Umbilical cord (tissue), 2 donors: ENCODE measurements around the gene SLMAP. TPM values are rescaled to one million over a fixed set of nuclear protein-coding genes. Genes with fewer than 3 reads are reported as not detected.

ENCODE experiments used
- DNase-seq: peaks from one replicate; pipeline ENCODE4 v3.0.0-alpha.2; 2015; ENCODE audit warnings: low spot score
- total RNA-seq: library from RNA; depleted of rRNA; stranded (reverse); fragments of >200 nt; gene quantifications from one replicate; pipeline ENCODE4 v1.2.3, GENCODE V29; 2014; ENCODE audit warnings: low replicate concordance; ENCODE audit not compliant: insufficient read depth

Gene SLMAP
- total RNA-seq, 1 donor from 2014 or later: 805 TPM

DNA sequence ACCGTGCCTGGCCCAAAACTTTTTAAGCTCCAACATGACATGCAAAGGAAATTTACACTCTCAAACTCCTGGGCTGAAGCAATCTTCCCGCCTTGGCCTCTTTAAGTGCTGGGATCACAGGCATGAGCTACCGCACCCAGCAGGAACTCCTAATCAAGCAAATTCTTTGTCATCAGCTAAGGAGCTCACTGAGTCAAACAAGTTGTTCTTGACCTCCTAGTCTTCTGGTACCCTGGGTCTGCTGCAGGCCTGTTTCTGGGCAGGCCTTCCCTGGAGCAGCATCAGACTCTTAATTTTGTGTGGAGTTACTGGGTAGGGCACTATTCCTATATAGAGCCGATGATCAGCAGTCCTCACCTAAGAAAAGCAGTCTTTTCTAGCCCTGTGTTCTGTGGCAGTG lies 183.7 kb downstream of the SLMAP start:
- no peak for DNase-seq

DNA sequence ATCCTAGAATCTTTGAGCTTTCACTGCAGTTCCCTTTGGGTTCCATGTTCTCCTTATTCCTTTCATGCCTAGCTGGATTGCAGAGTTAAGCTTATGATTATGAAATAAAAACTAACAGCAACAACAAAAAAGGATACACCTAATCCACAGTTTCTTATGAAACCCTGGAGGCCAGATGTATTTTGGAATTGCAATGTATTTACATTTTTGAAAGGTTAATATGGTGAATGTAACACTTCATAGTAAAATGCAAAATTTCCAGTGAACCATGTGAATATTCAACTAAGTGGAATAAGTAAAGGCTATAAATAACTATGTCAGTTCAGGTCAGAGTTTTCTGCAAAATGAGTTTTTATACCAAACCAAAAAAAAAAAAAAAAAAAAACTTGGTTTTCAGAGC lies 186.3 kb downstream of the SLMAP start:
- peak; percentile 56 for DNase-seq

DNA sequence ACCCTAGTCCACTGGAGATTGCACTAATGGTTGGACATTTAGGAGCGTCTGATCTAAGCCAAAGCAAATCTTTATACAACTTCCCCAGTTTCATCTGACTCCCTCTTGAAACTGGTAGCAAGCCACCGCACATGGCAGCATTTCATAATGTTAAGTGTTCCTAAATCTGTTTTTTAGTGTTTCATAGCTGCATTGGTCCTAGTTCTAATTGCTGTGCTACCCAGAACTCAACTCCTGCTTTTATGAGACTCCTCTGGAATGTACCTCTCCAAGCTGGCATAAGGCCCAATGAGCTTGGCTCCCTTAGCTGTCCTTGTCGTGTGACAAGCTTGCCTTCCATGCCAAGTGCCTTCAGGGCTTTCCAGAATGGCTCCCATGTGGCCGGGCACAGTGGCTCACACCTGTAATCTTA lies 186.8 kb downstream of the SLMAP start:
- no peak for DNase-seq

DNA sequence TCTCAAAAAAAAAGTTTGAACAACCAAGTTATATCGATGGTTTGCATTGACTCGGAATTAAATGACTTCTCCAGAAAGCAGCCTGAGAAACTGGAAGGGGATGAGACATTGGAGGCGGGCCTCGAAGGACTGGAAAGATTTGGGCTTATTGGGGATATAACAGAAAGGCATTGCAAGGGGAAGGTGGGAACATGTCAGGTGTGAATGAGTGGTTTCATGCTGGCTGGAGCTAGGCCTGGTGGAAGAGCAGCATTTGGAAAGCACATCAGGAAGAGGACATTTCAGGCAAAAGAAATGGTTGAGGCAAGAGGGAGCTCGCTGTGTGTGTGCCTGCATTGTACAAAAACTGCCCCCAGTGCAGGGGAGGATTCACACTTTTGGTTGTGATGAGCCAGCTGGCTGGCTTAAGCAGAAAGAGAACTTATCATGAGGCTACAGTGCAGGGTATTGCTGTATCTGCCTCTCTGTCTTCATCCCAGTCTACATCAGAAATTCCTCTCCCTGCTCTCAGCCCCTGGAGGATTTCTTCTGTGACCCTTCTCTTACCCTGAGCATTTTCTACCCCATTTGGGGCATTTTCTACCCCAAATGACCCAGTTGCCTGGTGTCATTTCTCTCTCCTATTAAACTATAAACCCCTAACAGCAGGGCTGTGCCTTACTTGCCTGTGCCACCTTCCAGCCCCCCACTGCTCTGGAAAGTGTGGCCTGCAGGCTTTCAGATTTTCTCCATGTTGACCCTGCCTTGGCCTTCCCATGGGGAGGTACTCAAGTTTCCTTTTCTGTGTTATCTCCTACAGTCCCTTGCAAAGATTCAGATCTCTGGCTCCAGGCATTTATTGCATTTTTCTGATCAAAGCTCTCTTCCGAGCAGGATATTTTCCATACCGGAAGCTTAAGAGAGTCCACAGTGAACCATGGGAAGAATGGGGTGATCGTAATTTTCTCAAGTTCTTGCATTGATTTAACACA lies 187.7 kb downstream of the SLMAP start:
- DNase-seq: peak; percentile 85

DNA sequence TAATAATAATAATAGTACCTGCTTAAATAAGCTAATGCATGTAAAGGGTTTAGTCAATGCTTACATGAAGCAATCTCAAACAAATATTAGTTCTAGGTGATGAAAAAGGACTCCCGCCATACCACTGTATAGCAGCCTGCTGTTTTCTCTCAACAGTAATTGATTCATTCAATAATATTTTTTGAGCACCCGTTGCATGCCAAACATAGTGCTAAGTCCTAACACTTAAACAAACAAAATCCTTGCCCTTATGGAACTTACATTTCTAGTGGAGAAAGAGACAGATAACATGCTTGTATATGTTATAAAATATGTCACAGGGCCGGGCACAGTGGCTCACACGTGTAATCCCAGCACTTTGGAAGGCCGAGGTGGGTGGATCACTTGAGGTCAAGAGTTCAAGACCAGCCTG lies 190.9 kb downstream of the SLMAP start:
- DNase-seq: no peak

DNA sequence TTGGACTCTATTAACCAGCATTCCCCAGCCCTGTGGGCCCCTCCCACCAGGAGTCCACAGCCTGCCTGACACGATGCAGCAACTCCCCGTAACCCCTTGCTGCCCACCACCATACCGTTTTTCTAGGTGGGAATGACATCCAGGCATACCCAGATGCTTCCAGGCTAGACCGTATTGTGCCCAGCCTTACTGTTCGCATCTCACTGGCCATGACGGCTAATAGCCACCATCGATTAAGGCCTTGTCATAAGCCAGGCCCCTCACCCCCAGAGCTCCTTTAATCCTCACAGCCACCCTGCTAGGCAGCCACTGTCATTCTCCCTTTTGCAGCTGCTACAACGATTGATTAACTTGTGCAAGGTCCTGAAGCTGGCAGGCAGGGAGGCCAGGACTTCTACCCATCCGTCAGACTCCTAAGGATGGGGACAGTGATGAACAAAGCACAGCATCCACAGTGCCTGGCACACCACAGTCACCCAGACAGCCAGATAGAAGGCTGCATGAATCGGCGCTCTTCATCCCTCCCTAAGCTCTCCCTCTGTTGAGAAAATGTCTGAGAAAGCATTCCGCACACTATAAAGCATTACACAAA lies 192.1 kb downstream of the SLMAP start:
- DNase-seq: peak; percentile 68

DNA sequence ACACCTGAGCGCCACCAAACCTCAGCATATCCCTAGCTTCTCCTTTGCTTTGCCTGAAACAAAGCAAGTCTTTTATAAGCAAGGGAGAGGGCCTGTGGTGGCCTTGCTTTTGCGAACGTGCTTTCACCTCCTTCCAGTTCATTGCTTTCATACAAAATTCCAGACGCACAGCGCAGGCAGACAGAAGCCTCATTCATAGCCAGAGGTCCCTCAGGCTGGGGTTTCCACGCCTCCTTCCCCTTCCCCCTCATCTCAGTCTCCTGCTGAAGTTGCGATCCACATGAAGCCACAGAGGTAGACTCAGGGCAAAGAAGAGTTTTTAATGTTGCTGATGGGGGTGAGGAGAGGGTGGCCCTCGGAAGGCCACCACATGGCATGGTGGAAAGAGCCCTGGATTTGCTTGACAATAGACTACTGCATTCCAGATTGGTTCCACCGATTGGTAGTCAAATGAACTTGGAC lies 192.7 kb downstream of the SLMAP start:
- peak; percentile 63 for DNase-seq

DNA sequence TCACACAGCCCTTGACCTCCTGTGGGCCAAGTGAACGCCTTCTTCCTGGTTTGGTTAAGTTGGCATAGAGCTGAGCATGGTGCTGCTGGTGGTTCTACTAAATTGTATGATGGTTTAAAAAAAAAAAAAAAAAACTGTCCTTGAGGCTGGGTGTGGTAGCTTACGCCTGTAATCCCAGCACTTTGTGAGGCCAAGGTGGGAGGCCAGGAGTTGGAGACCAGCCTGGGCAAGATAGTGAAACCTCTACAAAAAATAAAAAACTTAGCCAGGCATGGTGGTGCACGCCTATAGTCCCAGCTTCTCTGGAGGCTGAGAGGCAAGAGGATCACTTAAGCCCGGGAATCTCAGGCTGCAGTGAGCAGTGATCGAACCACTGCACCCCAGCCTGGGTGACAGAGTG lies 193.2 kb downstream of the SLMAP start:
- no peak for DNase-seq

DNA sequence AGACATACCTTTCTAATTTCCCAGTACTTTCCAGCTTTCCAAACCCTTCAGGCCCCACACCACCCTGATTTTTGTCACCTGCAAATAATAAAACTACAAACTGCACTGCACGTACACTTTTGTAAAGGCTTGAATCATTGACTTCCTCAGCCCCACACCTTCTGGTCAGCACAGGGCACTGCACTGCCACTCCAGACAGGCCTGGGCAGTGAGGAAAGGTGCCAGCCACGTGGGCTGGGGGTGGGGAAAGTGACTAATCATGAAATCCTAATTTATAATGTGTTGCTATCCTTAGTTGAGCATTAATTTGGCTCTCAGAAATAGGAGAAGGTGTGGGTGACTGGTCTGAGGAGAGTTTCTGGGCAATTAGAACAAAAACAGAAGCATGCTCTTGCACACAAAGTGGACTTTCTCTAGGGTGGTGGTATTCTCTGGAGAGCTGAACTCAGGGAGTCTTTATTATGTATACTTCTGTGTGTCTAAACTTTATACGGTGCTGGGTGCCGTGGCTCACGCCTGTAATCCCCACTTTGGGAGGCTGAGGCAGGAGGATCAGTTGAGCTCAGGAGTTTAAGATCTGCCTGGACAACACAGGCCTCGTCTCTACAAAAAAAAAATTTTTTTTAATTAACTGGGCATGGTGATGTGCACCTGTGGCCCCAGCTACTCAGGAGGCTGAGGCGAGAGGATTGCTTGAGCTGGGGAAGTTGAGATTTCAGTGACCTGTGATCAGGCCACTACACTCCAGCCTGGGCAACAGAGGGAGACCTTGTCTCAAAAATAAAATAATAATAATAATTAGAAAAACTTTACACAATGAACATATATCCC lies 193.9 kb downstream of the SLMAP start:
- no peak for DNase-seq

DNA sequence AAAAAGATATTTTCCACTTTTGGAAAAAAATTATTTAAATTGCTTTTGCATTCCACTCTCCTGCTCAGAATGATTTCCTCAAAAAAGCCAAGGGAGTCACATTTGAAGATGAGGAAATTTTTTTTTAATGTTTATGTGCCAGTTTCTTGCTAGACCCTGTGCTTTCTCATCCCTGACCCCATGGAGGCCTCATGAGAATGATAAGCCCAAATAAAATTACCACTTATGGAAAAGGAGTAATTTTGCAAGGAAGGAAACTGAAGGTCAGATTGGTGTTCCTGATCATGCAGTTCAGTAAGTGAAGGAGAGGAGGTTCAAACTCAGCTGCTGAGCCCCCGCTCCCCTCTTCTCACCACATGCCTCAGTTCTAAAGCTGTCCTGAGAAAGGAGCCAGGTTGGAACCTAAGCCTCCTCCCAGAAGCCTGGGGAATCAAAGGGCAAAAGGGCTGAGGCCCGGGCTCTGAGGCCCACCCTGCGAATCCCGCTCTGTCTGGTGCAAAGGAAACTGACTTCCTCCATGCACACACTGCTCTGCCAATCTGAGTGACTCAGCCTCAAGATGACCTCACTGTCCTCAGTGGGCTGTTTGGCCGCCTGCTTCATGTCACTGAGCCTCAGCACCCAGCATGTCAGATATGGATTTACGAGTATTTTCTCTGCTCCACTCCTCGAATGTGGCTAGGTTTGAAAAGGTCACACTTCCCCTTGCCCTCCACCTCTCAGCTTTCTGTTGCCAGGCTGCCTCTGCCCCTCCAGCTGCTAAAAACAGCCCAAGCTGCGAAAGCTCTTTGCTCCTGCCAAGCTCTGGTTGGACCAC lies 195.2 kb downstream of the SLMAP start:
- peak; percentile 98 for DNase-seq

DNA sequence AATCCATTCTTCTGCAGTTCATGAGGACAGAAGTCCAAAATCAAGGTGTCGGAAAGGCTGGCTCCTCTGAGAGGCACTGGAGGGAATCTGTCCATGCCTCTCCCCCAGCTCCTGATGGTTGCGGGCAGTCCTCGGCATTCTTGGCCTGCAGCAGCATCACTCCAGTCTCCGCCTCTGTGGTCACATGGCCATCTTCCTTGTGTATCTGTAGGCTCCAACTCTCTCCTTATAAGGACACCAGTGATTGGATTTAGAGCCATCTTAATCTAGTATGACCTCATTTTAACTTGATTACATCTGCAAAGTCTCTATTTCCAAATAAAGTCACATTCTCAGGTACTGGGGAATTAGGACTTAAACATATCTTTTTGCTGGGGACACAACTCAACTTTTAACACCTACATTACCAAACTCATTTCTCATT lies 196.1 kb downstream of the SLMAP start:
- peak; percentile 96 for DNase-seq

DNA sequence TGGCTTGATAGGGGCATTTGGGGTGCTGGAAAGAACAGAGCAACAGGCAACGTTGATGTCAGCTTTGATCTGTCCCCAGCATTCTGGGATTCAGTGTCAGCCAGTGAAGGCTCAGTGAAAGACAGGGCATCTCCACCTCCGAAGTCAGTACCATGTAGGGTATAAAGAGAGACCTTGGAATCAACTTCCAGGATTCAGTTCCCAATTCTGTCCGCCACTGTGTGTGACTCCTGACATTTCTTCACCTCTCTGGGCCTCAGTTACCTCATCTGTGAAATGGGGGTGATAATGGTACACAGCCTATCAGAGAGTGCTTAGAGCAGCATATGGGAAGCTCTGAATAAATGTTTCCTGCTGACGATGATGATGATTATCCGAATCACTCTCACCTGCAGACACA lies 196.5 kb downstream of the SLMAP start:
- no peak for DNase-seq

DNA sequence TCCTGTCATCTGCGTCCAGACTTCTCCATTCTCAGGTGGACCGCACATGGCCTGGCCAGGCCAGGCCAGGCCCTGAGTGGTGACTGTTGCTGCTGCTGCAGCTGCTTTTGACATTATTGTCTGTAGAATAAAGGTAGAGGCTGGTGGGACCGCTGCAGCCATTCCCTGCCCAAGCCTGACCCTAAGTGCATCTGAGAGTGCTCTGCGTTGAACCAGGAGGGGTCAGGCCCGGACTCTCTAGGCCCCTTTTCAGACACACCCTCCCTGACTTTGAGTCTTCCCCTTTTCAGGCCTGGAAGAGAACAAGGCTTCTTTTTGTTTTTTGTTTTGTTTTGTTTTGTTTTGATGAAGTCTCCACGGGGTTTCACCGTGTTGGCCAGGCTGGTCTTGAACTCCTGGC lies 197.5 kb downstream of the SLMAP start:
- DNase-seq: no peak

DNA sequence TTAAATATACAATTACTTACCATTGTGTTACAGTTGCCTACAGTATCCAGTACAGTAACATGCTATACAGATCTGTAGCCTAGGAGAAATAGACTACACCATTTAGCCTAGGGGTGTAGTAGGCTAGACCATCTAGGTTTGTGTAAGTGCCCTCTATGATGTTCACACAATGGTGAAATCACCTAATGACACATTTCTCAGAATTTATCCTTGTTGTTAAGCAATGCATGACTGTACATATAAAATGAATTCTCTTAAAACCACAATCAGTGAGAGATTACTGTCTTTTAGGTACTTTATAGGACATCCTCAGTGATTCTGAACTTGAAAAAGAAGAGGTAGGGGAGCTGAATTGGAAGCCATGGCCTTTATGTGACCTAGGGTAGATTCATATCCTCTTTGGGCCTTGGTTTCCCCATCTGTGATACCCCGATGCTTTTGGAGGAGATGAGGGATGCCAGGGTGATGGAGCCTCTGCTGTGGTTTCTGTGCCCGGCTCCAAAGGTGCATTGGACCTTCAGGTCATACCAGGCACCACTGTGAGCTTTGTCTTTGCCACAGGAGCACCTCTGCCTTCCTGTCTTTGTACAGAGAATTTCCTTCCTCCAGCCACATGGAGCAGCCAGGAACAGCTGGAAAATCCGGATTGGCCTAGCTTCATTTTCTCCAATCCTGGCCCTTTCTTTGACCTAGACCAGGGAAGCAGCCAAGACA lies 200.2 kb downstream of the SLMAP start:
- DNase-seq: no peak

DNA sequence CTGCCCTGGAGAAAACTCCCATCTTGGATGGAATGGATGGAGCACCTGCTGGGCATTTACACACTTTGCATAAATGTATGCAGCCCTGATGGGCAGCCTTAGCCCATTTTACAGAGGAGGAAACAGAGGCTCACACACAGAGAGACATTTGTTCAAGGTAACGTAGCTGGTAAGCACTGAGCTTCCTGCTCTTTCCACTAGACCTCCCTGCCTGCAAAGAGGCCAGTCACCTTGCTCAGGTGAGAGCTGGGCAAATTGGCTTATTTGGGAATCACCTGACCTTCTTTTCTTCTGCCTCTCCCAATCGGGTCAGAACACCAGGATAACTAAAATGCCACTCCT lies 200.7 kb downstream of the SLMAP start:
- no peak for DNase-seq

DNA sequence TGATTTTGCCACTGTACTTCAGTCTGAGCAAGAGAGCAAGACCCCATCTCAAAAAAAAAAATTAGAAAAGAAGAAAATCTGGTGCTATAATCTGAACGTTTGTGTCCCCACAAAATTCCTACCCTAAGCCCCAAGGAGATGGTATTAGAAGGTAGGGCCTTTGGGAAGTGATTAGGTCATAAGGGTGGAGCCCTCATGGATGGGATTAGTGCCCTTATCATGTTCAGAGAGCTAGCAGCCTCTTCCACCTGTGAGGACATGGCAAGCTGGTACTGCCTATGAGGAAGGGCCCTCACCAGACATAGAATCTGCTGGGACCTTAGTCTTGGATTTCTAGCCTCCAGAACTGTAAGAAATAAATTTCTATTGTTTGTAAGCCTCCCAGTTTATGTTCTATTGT lies 201.7 kb downstream of the SLMAP start:
- DNase-seq: no peak

DNA sequence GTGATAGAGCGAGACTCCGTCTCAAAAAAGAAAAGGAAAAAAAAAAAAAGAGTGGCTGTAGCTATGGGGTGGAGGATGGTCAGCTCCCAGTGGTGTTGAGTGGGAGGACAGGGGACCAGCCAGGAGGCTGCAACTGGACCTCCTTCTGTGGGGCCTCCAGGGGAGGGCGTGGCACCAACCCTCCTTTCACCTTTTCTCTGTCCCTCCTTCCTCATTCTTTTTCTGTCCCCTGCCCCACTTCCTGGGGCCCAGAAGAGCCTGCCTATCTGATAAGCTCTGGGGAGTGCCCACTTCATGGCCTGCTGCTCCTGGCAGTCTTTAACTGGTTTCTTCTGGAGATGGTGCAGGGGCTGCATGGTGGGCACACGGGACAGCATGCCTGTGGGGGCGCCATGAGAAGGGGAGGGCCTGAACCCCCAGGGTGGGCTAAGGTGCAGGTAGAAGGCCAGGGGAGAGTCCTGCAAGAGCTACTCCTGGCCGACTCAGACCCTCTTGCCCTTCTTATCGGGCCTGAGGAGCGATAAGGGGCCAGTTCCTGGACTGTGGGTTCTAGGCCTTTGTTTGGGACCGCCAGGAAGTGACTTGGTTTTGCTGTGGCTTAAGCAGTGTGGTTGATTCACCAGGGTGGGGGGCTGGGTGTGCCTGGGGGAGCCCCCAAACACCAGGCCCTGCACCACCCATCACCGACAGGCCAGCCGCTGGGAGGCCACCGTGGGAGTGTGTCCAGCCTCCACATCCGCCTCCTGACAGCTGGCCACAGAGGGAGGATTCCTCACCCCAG lies 202.7 kb downstream of the SLMAP start:
- no peak for DNase-seq

DNA sequence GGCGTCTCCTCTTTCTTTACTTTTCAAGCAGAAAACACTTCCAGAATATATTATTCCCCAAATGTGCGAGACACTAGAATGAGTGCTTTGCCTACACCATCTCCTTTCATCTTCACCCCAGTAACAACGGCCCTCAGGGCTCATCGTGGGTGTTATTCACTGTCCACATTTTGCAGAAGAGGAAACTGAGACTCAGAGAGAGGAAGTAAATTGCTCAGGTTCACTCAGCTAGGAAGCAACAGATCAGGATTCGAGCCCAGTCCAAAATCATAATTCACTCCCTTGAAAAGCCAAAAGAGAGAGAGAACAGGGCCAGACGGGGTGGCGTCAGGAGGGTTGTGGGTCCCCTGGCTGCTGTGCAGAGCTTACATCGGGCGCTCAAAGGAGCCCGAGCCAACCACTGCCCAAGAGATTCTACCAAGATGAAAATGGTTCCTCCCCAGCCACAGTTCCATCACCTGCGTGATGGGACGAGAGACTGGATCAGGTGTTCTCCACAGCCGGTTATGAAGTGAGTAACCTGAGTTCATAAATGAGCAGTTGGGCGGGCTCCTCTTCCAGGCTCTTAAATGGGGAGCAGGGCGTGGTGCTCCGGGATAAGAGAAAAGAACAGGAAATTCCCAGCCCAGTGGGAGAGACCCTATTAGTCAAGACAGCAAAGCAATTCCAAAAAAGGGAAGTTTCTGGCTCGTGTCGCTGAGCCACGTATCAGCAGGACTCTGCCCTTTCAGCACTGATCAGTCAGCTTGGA lies 203.5 kb downstream of the SLMAP start:
- peak; percentile 90 for DNase-seq

DNA sequence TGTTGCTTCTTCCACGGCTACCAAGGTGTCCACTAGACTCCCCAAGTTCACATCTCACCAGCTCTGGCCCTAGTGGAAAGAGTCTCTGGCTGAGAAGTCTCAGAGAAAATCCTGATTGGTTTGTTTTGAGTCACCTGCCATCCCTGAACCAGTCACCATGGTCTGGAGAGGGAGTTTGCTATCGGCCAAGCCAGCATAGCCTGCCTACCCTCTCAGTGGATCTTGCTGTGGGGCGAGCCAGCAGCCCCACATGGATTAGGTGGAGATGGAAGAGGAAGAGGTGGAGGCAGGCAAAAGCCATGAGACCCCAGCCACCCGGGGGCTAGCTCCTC lies 204.0 kb downstream of the SLMAP start:
- no peak for DNase-seq
